HG03097 (cell line): Measurements from ENCODE around the gene PNMA6A.
"Not testable (repeated sequence)": the region's sequence is repeated elsewhere in the genome, so short reads cannot be mapped to it uniquely, and the experiment has no call there.

Experiments
- ATAC-seq: cut with Tn5 transposase; IDR thresholded peaks from one replicate; pipeline ENCODE4 v1.9.1; 2021; ENCODE audit not compliant: unreplicated experiment, low FRiP score

Gene PNMA6A

DNA sequence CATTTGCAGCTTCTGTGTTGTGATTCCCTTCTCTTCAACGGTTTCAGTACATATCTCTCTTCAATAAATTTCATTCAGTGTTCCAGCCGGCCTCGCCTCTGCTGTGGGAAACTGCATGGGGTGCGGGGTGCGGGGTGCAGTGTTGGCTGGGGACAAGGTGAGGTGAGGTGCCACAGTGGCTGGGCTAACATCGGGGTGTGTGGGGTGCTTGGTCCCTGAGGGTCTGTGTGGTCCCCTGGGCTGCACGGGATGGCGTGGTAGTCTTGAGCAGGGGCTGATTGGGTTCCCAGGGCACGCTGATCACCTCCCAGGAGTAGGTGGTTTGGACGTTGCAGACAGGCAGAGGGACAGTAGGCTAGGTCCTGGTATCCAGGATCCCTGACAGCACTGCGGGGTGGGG lies 2.7 kb downstream of the PNMA6A start:
- ATAC-seq, result no peak

DNA sequence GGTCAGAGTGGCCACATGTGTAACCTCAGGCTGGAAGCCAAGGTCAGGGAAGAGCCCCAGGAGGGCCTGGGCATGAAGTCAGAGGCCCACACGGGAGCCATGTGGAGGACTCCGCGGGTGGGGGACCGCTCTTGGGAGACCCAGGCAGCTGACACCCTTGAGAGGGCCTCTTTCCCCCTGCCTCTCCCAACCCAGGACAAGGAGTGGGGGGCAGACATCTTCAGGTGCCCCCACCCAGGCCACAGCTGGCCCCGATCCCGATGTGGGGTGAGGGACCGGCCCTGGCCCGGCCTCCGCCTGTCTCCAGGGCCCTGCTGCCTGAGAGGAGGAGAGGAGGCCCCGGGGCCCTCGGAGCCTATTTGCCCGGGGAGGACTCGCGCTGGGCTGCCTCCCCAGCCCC lies 3.1 kb downstream of the PNMA6A start:
- no peak for ATAC-seq

DNA sequence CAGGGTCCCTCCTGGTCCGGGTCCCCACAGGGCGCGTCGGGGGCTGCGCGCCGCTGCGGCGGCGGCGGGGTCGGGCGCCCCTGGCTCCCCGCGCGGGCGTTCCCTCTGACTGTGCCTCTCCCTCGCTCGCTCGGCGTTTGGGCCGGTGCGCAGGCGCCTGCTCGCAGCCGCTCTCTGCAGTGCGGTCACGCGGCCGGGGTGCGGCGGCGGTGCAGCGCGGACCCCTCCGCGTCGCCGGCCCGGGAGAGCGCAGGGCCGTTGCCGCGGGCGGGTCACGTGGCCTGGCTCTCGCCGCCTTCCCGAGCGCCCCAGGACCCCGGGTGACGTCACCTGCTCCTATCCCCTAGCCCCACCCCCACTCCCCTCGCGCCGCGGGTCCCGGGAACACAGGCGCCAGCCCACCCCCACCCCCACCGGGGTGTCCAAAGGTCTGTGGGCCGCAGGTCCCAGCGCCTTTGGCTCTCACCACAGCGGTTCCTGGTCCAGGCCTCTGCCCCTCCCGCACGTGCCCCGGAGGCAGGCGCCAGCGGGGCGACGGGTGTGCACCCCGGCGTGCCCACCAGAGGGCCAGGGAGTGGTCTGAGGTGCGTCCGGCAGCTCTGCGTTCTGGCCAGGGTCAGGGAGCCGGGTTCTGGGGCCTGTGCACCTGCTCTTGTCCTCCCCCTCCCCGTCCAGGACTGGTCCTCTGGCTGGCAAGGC lies 5.3 kb downstream of the PNMA6A start:
- not testable (repeated sequence) for ATAC-seq

DNA sequence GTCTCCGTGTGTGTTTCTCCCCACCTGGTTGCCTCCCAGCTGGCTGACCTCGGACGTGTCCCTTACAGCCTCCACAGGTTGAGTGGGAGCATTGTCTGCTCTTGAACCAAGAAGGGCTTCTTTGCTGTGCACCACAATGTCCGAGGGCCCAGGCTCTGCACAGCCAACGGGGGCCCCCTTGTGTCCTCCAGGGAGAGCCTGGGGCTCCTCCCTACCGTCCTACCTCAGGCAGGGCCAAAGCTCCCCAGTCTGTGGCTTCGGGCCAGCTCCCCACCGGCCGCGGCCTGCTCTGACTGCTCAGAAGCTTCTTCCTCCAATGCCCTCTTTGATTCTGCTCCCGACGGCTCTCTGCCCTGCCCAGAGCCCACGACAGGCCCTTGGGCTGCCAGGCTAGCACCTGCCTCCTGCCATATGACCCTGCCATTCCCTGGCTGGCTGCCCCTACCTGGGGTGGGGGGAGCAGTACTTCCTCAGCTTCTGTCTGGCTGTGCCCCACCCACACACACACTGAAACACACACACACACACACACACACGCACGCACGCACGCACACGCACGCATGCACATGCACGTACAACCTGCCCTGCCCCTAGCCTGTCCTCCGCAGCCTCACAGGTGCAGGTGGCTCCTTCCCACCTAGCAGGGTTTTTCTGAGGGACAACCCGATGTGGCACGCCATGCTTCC lies 11.1 kb downstream of the PNMA6A start:
- not testable (repeated sequence) for ATAC-seq

DNA sequence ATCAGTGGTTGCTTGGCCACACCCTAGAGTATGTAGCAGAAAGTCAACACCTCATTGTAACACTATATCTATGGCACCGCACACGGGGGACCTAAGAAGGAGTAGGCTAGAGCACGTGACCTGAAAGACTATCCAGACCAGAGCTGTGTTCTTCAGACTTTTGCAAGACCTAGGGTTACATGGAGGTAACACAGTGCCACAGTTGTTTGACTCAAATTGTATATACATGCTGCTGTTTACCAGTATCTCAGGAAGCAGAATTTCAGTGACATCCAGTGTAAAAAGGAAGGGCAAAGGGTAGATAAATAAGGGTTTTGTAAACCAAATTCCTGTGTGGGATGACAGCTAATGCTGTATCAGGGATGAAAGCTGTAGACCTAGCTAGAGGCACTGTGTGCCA lies 30.2 kb downstream of the PNMA6A start:
- ATAC-seq, result no peak

DNA sequence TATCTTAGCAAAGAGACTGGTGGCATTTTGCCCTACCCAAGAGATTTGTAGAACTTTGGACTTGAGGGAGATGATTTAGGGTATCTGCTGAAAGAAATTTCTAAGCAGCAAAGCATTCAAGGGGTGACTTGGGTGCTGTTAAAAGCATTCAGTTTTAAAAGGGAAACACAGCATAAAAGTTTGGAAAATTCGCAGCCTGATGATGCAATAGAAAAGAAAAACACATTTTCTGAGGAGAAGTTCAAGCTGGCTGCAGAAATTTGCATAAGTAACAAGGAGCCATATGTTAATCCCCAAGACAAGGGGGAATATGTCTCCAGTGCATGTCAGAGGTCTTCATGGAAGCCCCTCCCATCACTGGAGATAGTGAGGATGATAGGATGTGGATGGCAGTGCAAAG lies 32.7 kb downstream of the PNMA6A start:
- ATAC-seq, result not testable (repeated sequence)

DNA sequence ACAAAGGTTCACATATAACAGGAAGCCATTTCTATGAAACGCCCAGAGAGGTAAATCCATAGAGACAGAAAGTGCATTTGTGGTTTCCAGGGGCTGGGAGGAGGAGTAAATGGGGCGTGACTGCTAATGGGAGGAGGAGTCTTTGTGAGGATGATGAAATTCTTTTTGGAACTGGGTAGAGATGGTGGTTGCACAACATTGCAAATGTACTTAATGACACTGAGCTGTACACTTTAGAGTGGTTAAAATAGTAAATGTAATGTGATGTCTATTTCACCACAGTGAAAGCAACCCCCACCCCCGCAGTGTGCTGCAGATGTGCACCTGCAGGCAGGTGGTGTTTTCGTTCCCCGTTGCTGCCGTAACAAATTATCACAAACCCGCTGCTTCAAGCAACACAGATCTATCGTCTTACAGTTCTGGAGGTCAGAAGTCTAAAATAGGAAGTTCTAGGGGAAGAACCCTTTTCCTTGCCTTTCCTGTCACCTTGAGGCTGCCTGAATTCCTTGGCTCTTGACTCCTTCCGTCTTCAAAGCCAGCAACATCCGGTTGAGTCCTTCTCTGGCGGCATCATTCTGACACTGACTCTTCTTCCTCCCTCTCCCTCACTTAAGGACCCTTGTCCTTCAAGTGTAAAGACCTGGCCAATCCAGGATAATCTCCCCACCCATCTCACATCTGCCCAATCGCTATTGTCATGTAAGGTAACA lies 34.0 kb downstream of the PNMA6A start:
- not testable (repeated sequence) for ATAC-seq

DNA sequence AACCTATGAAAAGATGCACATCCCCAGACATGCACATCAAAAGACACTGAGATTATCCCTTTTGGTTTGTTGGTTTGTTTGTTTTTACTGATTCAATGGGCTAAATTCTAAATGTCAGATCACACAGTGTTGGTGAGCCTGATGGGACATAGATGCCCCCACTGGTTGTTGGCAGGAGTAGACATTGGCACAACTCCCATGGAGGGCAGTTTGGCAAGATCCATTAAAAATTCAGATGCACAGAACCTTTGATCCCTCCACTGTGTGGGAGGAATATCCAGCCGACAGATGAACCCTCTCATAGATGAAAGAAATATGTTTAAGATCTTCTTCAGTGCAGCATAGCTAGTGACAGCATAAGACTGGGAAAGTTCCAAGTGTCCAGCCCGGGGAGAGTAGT lies 38.5 kb downstream of the PNMA6A start:
- not testable (repeated sequence) for ATAC-seq

DNA sequence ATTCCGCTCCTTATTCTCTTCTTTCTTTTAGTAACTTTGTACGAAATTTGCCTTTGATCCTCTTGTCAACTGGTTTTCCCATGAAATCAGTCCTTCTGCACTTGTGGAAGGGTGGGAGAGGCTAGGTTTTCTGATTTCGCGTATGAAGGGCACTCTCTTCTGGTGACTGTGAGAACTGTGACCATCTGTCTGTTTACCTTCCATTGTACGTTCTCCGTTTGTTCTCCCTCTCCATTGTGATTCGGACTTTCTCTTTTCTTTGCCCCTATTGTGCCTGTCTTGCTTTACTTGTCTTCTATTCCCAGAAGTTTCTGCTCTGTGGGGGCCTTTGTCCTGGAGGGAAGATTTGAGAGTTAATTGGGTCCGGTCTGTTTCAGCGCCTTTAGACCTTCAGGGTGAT lies 41.6 kb downstream of the PNMA6A start:
- ATAC-seq, result not testable (repeated sequence)

DNA sequence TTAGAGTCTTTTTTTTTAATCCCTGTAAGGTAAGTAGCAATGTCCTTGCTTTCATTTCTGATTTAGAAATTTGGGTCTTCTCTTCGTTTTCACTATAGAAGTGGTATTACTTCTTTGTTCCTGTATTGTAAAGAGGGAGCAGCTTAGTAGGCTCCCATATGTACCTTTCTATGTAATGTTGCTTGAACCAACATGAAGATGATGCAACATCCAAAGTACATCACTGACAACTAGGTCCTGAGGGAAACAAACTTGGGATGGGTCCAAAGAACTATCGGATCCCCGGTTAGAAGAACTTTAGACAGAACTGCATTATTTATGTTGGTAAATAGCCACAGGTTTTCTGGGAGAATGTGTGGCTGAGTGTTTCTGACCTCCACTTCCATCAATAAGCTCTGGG lies 45.5 kb downstream of the PNMA6A start:
- ATAC-seq, result not testable (repeated sequence)

DNA sequence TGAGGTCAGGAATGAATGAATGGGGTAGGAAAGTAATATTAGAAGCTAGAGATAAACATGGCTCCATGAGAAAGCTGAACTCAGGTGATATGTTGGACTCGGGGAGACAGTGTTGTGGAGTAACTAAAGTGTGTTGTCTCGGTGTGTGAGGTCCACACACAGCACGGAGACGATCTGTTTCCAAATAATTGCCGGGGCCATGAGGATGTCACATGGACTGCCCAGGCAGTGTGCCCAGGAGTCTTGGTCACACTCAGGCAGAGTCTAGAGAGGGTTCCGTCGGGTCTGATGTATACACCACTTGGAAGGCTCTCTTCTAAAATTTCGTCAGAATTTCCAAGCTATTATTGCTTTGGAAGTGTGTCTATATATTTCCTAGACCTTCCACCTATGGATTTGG lies 48.0 kb downstream of the PNMA6A start:
- ATAC-seq, result not testable (repeated sequence)

DNA sequence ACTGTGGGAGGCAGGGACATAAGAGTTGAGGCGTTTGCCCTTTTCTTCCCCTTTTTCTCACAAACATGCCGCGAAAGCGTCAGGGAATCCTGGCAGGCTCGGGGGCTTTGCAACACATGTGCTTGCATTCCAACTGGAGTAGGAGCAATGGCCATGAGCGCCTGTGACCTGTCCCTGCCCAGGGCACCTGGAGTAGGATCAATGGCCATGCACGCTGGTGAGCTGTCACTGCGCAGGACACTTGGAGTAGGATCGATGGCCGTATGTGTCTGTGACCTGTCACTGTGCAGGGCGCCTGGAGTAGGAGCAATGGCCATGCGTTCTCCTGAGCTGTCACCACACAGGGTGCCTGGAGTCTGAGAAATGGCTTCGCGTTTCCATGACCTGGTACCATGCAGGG lies 51.2 kb downstream of the PNMA6A start:
- ATAC-seq, result not testable (repeated sequence)
